OCI-M2 (cell line): ENCODE data around the gene ECHDC3.

Source experiments
- DNase-seq: peaks from one replicate; lab custom pipeline; 2025; ENCODE audit not compliant: unreplicated experiment; lab: John Stamatoyannopoulos, UW

The ECHDC3 gene

GRCh38 chr10:11776080-11776479 is 33.9 kb downstream of the ECHDC3 start:
- DNase-seq: no peak

- no peak for DNase-seq
Measured at GRCh38 chr10:11781114-11781513, 38.9 kb downstream of the ECHDC3 start.

DNA sequence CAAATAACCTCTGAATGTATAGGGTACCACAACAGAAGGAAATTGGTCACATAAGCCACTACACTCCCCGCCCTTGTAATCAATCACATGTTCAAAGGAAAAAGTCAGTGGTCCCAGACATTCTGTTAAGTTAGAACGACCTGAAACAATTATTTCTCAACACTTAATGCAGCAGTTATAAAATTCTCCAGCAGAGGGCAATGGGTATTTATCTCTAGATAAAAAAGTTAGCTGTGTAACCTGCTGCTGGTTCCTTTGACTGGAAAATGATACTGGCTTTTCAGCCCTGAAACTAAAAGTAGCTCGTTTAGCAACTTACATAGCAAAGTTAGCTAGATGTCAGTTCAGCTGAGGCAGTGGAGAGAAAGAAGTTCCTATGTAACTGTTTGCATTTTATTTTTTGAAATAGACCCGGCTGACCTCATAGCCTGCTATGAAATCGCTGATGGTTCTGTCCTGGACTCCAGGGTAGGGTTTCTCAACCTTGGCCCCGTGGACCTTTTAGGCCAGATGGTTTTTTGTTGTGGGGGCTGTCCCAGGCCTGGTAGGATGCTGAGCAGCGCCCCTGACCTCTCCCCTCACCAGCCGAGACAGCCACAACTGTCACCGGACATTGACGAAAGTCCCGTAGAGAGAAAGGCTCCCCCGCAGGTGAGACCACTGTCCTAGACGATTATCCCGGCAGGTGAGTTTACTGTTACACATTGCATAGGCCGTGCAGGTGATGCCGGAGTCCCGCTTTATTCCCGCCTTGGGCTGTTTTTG is 40.8 kb downstream of the ECHDC3 start:
- DNase-seq: peak; percentile 69

DNA sequence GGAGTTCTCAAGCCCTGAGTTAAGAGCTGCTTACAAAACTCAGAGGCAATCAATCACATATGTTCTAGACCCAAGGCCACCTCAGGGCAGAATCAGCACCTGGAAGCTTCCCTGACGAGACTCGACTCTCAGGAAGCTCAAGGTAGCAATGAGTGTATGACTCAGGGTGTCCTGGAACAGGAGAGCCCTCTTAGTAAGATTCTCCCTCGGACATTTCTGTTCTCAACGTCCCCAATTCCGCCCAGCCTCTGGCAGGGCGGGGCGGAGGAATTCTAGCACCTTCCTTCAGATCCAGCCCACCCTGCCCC is 41.3 kb downstream of the ECHDC3 start:
- no peak for DNase-seq

DNA sequence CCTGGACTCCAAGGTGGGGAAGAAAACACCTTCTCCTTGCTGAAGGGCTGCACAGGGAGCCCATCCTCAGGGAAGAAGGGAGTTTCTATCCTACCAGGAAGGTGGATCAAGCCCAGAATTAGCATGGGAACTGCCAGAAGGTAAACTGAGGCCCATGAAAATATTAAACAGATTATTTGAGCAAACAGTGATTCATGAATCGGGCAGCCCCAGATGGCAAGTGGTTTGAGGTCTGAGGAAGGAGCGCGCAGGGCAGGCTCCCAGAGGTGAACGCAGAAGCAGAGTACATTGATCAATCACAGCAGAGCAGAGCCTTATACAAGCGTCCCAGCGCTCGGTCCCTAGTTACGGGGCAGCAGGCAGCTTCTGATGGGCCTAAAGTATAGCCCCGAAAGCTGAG is 45.2 kb downstream of the ECHDC3 start:
- DNase-seq: no peak

GRCh38 chr10:11787846-11788245 is 45.7 kb downstream of the ECHDC3 start:
- DNase-seq: no peak

- no peak for DNase-seq
Measured at GRCh38 chr10:11789306-11789705, 47.1 kb downstream of the ECHDC3 start.

DNA sequence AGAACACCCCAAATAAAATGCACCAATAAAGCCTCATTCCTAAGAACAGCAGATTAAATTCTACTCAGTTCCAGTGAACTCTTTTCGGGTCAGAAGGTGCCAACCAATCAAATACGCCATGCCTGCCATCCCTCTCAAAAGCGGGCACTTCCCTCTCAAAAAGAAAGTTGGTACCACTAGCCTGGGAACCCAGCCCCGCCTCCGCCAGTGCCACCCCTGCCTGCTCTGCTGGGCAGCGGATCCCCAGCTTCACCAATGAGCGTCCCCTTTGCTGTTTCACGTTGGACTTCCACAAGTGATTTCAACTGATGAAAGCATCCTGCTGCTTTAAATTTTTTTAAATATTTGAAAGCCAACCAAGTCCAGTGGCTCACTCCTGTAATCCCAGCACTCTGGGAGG is 47.8 kb downstream of the ECHDC3 start:
- no peak for DNase-seq

DNA sequence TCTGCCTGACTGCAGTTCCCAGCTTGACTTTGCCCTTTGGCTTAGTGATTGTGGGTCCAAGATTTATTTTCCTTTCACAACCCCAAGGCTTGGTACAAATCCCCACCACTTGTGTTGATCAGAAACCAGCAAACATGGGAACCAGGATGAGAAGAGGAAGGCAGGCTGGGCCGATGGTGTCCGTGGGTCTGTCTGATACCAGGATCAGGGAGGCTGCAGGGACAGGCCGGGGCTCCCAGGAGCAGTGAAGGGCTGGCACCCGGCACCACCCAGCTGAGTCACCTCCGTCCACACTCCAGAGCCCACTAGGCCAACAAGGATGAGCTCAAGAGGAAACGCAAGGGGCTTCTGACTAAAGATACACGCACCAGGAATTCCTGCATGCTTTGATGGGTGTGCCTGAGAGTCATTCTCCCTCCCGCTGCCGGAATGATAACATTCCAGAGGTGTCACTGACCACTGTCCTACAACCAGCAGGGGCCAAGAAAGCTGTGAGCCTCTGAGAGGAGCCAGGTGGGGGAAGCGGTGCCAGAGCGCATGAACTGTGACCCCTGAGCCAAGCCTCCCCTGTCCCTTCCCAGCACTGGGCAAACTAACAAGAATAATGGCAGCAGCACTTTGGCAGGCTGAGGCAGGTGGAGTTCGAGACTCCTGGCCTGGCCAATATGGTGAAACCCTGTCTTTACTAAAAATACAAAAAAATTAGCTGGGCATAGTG is 51.7 kb downstream of the ECHDC3 start:
- no peak for DNase-seq

GRCh38 chr10:11794566-11794965 is 52.4 kb downstream of the ECHDC3 start:
- no peak for DNase-seq

- DNase-seq: no peak
Measured at GRCh38 chr10:11795101-11795920, 53.1 kb downstream of the ECHDC3 start.

- no peak for DNase-seq
Measured at GRCh38 chr10:11796474-11796873, 54.3 kb downstream of the ECHDC3 start.

GRCh38 chr10:11797281-11797680 is 55.1 kb downstream of the ECHDC3 start:
- DNase-seq: no peak

GRCh38 chr10:11797847-11798633 is 55.9 kb downstream of the ECHDC3 start:
- DNase-seq: no peak

DNA sequence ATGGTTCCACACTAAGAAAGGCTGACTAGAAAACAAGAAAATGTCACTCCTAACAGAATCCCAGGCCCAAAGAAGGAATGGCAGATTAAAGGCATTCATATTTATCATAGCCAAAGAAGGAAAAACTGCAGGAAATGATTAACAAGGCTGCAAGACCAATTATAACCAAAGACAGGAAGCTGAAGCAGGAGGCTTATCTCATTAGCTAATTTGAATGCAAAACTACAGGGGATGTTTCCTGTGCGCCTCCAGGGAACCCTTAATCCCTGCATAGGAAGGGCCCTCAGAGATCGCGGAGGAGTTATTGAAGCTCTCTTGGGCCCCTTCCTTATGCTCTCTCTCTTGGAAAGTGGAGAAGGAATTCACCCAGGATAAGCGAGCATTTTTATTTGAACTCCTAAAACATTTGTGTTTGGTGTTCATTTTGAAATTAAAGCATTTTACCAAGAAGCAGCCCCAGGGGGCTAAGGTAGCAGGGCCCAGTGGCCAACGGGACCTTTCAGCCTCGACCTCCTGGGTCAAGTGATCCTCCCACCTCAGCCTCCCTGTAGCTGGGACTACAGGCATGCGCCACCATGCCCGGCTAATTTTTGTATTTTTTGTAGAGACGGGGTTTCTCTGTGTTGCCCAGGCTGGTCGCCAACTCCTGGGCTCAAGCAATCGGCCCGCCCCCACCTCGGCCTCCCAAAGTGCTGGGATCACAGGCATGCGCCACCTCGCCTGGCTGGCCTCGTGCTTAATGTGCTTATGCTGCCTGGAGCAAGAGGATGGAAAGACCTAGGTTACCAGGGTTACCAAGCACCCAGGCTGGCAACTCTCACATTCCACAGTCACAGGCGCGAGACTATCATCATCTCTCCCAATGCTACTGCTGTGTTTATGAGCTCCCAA is 56.9 kb downstream of the ECHDC3 start:
- DNase-seq: no peak

DNA sequence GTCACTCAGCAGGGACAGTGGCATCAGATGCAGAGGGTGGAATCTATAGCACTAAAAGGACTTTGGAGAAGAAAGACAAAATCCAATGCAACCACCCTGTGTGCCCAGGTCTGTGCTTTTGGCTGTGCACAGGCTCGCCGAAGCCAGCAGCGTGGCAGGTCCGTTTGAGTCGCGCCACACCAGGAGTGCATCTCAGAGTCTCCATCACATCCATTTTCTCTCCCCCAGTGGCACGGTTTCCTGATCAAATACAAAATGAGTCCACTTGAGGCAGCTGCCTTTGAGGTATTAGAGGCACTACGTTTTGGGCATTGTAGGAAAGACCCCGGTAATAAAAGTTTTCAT is 57.5 kb downstream of the ECHDC3 start:
- no peak for DNase-seq

- DNase-seq: no peak
Measured at GRCh38 chr10:11804336-11804735, 62.2 kb downstream of the ECHDC3 start.

- no peak for DNase-seq
Measured at GRCh38 chr10:11805792-11806191, 63.6 kb downstream of the ECHDC3 start.

- no peak for DNase-seq
Measured at GRCh38 chr10:11806706-11807105, 64.5 kb downstream of the ECHDC3 start.

DNA sequence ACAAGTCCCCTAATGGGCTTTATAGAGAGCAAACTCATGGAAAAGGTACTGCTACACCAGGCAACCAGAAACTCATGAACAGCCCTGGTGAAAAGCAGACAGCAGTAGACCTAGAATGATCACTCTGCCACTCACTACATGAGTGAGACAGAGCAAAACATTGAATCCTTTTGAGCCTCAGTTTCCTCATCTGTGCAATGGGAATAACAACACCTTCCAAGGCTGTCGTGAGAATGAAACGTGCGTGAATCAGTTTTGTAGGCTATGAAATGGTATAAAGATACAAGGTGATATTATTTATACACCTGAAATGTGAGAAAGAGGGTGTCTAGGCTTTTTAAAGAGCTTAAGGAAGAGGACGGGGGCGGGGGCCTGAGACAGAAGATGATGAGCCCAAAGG is 66.6 kb downstream of the ECHDC3 start:
- no peak for DNase-seq
